Fibroblast of skin of right biceps (primary cell): ENCODE results near the gene CCDC9.
"Not testable (repeated sequence)": the region's sequence is repeated elsewhere in the genome, so short reads cannot be mapped to it uniquely, and the experiment has no call there.

Source experiments
- DNase-seq: peaks from one replicate; pipeline ENCODE4 v3.0.0-alpha.2; 2013

The CCDC9 gene

DNA sequence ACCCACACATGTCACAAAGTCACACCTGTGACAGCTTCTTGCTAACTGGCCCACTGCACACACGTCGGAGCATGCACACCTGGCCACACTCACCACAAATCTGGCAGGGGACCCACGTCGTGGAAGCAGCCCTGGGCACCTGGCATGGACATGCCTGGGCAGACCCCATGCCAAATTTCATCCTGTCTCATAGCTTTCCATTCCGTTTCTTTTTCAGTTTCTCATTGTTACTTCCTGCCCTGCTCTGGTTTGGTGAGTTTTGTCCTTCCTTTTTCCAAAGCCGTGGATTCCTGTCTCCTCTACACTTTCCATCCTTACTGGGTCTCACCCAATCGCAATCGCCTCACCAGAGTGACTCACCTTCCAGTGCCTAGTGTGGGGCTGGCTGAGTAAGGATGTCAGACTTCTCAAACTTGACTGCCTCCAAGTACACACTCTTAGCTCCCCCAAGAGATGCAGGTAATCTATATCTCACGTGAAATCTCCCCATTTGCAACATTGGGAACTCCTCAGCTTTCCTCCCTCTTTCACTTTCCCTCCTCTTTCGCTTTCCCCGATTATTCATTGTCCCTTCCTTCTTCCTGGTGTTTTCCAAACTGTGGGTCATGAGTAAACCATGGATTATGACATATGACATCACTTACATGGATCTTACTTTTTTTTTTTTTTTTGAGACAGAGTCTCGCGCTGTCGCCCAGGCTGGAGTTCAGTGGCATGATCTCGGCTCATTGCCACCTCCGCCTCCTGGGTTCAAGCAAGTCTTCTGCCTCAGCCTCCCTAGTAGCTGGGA lies 23.7 kb upstream of the CCDC9 start:
- peak; percentile 83 for DNase-seq

DNA sequence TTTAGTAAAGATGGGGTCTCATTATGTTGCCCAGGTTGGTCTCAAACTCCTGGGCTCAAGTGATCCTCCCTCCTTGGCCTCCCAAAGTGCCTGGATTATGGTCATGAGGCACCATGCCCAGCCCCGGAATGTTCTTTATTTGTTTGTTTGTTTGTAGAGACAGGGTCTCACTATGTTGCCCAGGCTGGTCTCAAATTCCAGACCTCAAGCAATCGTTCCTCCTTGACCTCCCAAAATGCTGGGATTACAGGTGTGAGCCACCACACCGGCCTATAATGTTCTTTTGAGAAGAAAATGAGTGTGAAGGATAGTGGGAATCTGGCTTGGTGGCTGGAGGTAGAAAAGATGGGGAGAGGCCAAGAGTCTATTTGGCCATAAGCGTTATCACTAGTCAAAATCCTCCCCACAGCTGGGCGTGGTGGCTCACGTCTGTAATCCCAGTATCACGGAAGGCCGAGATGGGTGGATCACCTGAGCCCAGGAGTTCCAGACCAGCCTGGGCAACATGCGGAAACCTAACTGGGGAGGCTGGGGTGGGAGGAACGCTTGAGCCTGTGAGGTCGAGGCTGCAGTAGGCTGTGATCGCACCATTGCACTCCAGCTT lies 20.2 kb upstream of the CCDC9 start:
- no peak for DNase-seq

GRCh38 chr19:47239152-47239551 lies 17.2 kb upstream of the CCDC9 start:
- no peak for DNase-seq

- DNase-seq: peak; percentile 54
Observed at GRCh38 chr19:47239610-47240296, 16.6 kb upstream of the CCDC9 start.

GRCh38 chr19:47240556-47240955 lies 15.8 kb upstream of the CCDC9 start:
- no peak for DNase-seq

GRCh38 chr19:47240996-47241918 lies 15.1 kb upstream of the CCDC9 start:
- peak; percentile 86 for DNase-seq

DNA sequence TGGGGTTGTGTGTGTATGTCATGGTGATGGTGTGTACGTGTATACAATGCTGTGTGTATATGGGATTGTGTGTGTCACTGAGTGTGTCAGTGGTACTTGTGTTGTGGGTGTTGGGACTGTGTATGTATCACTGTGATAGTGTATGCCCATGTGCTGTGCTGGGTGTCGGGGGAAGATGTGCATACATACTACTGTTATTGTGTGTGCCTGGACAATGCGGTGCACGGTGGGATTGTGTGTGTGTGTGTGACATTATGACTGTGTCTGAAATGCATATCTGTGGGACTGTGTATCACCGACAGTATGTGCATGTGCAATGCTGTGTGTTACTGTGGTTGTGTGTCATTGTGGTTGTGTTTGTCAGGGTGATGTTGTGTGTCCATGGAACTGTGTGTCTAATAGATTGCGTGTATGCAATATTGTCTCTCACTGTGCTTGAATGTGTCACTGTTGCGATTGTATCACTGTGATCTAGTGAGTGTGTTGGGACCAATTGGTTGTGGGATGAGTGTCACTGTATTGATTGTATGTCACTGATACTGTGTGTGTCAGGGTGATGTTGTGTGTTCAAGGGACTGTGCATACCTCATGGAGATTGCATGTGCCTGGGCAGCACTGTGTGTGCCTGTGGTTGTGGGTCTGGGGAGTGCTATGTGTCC lies 14.3 kb upstream of the CCDC9 start:
- no peak for DNase-seq

GRCh38 chr19:47243364-47243775 lies 13.0 kb upstream of the CCDC9 start:
- no peak for DNase-seq

- peak; percentile 98 for DNase-seq
Observed at GRCh38 chr19:47243776-47244547, 12.4 kb upstream of the CCDC9 start.

DNA sequence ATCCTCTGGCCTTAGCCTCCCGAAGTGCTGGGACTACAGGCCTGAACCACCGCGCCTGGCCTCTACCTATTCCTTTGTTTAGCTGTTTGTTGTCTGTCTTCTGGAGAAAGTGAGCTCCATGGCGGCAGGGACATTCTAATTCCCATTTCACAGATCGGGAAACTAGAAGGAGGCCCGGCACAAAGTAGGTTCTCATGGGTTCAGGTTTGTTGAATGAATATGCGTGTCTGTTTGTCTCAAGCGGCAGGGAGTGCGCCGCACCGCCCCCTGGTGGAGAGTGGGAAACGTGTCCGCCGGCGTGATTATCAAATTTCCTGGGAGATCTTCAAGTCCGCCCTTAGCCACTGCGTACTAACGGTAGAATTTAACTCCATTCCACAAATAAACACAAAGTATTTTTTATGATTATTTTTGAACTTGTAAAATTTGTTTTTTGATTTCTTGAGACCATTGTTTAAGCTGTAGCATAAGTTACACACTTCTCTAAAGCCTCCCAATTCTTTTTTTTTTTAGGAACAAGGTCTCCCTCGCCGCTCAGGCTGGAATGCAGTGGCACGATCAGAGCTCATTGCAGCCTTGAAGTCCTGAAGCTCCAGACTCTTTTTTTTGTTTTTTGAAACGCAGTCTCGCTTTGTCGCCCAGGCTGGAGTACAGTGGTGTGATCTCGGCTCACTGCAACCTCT lies 8.9 kb upstream of the CCDC9 start:
- peak; percentile 71 for DNase-seq

GRCh38 chr19:47253016-47253415 lies 3.3 kb upstream of the CCDC9 start:
- DNase-seq: not testable (repeated sequence)

- DNase-seq: peak; percentile 95
Observed at GRCh38 chr19:47253467-47253881, 2.9 kb upstream of the CCDC9 start.

GRCh38 chr19:47253970-47254369 lies 2.4 kb upstream of the CCDC9 start:
- no peak for DNase-seq

GRCh38 chr19:47256693-47257410 lies 527 bp downstream of the CCDC9 start:
- DNase-seq: peak; percentile 99

- no peak for DNase-seq
Observed at GRCh38 chr19:47257411-47258169, 1.3 kb downstream of the CCDC9 start.

DNA sequence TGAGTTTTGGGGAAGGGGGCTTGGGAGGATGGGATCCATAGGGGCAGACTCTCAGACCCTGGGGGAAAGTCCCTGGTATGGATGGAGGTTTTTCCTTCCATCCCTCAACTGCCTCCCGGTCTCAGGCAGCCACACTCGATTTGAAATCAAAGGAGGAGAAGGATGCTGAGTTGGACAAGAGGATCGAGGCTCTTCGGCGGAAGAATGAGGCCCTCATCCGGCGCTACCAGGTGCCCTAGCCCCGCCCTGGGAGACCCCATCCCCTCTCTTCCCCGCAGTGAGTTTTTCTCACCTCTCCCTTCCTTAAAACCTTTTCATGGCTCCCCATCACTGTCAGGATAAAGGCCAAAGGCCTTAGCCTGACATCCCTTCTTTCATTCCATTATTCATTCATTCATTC lies 2.1 kb downstream of the CCDC9 start:
- no peak for DNase-seq

- no peak for DNase-seq
Observed at GRCh38 chr19:47258895-47259555, 2.7 kb downstream of the CCDC9 start.

DNA sequence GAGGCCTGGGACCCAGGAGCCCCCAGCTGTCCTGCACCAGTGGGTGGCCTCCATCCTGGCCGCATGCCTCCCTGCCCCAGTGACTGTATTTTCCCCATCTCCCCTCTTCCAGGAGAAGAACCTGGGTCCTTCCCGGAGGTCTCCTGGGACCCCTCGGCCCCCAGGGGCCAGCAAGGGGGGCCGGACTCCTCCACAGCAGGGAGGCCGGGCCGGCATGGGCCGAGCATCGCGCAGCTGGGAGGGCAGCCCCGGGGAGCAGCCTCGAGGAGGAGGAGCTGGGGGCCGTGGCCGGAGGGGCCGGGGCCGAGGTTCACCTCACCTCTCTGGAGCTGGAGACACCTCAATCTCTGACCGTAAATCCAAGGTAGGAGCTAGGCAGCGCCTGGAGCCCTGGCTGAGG lies 4.2 kb downstream of the CCDC9 start:
- no peak for DNase-seq
